Iris pigment epithelial cell (primary cell): ENCODE results near the gene LRP8.

ENCODE experiments used
- DNase-seq: peaks from one replicate; pipeline ENCODE4 v3.0.0-alpha.2; 2011; ENCODE audit warnings: low read depth

The LRP8 gene

DNA sequence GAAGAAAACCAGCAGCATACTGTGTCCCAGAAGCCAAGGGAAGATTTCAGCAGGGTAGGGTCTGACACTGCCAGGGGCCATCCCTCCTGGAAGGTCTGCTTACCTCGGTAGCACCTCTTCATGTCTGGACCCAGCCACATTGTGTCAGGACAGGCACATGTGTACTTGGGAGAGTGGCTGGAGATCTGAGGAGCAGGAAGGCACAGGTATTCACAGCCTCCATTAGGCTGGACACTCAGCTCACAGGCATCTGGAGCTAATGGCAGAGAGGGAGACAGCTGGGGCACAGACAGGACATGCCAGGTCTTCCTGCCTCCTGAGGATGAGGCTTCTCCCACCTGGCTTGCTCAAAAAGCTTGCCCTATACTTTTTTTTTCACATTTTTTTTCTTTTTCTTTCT, 69.7 kb downstream of the LRP8 start:
- DNase-seq: no peak

- peak; percentile 40 for DNase-seq
These were observed 70.3 kb downstream of the LRP8 start for GRCh38 chr1:53257454-53258081.

DNA sequence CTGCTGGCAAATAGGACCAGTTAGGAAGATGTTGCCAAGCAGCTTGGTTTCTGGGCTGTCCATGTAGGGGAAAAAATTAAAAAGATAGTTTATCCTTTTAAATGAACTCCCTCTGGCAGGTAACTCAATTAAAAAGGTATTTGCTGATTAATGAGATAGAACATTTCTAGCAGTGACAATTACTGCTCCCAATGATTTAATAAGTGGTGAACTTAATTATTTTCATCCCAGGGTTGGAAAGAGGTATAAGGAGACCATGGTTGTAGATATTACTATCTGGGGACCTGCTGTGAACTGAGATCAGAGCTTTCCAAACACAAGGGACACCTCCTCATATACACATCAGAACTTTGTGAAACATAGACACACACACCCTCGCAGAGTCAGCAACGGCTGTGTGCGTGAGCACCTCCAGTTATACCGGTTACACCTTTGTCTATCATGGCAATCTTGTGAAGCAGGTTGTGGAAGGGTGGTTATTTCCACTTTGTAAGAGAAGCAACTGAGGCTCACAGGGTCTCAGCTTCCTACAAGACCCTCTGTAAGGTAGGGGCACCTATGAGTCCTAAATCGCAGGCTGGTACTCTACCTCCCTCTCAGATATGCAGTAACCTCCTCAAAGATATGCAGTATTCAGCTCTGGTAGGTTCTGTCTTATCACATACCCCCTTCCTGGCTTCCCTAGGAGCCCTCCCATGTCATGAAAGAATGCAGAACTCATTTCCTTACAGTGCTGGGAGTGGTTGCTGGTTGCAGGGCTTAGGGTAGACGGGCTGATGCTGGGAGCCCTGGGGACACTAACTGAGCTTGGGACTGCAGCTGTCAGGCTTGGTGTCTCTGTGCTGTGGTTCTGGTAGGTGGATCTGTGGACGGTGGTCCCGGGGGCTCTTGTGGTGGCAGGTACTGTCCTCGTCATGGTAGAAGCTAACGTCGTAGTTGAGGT, 71.1 kb downstream of the LRP8 start:
- no peak for DNase-seq

DNA sequence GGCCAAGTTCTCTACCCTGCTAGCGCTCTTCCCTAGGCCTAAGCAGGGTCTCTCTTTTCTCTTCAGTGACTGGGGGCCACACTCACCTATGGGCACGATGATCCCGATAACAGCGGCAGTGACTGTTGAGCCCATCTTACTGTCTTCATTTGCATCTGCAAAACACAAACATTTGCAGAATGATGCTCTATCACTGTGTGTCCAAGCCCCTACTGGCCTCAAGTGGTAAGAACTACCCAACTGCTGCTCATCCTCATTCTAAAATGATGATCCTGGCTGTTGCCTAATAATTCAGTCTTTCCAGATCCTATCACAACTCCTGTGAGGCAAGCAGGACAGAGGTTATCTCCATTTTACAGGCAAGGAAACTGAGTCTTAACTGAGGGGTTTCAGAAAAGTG, 72.8 kb downstream of the LRP8 start:
- peak; percentile 16 for DNase-seq

GRCh38 chr1:53254011-53254640, 73.7 kb downstream of the LRP8 start:
- peak; percentile 76 for DNase-seq

DNA sequence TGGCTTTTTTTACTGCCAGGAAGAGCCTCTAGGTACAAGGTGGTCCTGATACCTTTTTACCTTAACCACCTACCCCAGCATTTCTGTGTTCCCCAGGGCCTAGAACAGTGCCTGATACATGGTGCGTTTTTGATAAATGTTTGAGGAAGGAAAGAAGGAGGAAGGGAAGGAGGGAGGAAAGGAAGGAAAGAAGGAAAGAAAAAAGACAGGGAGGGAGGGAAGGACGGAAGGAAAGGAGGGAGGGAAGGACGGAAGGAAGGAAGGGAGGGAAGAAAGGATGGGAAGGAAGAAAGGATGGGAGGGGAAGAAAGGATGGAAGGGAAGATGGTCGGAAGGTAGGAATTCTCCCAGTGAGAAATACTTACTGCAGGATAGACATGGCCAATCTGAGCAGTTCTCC, 77.5 kb downstream of the LRP8 start:
- DNase-seq: no peak

DNA sequence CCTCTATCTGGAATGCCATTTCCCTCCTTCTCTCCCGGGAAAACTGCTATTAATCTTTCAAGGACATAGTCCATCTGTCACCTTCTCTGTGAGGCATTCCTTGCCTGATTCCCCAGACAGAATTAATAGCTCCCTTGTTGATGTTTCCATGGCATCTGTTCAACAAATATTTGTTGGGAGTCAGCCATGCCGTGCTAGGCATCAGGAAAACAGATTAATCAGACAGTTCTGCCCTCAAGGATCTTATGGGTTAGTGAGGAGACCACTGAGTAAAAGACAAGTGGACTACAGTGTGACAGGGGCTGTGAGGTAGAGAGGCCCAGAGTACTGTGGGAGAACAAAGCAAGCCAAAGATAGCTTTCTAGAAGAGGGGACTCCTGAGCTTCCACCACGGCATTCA, 78.2 kb downstream of the LRP8 start:
- no peak for DNase-seq

DNA sequence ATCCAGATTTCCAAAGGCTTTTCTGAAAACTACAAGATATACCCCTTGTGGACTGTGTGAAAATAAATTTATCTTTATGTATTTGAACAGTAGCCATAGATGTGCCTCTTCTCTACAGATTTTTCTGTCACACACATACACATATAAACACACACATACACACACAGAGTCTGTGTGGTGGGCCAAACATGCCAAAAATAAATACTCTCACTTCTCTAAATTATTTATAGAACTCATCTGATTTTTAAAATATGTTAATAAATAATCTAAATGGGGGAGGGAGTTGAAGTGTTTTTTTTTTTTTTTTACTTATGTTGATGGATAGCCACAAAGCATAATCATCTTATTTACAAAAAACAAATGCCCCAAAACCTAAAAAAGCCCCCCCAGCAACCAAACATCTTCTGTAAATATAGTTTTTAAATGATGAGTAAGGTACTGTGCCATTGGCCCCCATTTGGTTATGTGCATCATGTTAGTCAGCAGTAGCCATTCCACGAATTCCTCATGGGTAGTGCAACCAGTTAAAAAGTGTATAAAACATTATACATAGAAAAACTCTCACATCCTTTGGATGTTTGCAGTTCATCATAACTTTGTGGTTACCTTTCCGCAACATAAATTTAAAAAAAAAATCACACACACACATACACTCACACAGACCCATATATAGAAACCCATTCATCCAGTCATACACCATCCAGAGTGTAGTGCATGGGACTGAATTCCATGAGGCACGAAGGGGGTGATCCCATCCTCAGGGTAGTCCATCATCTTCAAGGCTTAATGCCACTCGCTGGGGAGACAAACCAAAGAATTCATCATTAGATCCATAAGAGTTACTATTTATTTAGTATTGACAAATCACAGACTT, 81.4 kb downstream of the LRP8 start:
- peak; percentile 86 for DNase-seq

DNA sequence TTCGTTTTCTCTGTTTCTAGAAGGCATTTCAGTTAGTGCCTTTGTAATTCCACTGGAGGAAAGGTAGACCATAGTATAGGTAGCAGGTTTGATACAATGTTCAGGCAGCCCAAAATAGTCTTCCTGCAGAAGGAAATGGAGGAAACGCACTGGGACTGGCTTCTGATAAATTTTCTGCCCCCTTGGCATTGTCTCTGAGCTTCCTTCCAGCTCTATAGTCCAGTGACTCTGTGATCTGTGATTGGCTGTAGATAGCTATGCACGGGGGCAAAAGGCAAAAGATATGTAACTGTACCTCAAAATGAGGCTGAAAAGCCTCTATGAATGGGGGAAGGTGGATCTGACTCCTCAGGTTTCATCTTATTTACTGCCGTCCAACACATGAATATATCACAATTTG, 83.7 kb downstream of the LRP8 start:
- no peak for DNase-seq

GRCh38 chr1:53242381-53242780, 85.5 kb downstream of the LRP8 start:
- no peak for DNase-seq

DNA sequence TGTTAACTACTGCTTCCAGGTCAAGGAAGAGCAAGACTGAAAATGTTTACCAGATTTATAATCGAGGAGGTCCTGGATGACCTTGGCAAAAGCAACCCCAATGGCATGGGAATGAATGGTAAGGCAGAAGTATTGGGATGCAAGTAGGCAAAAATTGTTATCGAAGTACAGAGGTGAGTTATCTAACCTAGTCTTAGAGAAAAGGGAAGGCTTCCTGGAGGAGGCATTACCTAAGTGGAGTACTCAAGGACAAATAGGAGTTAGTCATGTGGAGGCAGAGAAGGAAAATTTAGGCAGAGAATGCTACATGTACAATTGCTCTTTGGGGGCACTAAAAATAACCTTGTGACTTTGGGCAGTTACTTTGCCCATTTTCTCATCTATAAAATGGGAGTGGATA, 86.0 kb downstream of the LRP8 start:
- no peak for DNase-seq

DNA sequence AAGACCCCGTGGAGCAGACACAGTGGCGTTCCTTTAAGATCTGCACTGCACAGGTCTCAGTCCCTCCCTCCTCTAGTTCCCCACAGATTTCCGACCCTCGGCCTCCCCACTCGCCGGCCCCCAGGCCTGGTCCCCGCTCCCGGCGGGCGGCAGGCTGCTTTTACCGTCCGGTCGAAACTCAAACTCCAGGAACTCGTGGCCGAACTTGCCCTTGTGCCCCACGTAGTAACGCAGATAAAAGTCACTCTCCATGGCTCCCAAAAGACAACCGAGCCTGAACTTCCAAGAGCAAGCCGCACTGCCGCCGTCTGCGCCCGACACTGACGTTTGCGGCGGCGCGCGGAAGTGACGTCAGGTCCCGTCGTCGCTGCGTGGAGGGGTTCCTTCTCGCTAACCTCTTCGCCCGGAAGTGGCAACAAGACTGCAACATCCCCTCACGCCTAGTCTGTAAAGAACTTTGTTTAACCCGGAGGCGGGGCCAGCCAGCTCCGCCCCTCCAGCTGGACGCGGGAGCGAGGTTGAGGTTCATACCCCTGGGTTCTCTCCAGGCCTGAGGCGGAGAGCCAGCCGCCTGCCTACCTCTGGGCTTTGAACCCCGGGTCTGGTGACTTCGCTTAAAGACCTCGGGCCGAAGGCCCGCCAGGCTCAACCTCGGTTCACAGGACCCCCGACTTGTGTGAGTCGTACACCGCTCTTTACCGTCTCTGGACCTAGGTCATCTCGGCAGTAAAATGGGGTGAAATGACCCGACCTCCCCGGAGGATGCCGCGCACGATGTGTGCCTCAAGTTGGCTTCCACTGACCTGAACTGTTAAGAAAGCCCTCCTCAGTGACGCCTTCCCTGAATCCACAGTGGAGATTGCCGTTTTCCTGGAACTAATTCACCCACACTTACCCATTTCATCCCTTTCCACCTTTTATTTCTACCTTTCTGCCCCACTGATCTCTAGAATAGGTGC, 89.4 kb downstream of the LRP8 start, which contains the start of gene MAGOH:
Gene MAGOH (minus strand): TSS at position 322 of the 959 bp plus-strand sequence. CDS start 70 bp downstream, at position 252.
- peak; percentile 97 for DNase-seq

DNA sequence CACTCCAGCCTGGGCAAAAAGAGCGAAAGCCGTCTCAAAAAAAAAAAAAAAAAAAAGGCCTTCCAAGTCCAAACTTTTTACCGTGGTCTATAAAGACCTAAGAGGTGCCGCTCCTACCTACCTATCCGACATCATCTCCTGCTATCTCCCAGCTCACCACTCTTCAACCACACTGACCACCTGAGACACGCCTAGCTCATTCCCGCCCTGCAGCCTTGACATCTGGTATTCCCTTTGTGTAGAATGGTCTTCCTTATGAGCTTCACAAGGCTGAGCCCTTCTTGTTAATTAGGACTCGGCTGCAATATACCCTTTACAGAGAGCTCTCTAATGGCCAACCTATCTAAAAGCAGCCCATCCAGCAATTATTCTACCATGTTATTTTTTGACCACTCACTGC, 90.2 kb downstream of the LRP8 start:
- no peak for DNase-seq

DNA sequence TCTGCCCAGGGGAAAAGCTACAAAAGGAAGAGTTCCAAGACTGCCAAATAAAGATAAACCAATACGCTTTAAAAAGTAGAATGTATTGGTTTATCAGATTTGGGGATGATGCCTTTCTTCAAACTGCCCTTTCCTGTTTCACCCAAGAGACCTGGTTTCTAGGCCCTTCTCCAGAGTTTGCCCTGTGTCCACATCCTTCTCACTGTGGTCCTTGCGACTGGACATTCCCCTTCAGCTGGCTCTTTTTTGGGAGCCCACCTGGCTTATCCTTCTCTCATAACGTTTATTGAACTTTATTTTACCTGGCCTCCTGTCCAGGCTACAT, 106.9 kb downstream of the LRP8 start:
- DNase-seq: no peak

- DNase-seq: peak; percentile 92
These were observed 107.5 kb downstream of the LRP8 start, which contains the start of gene CZIB for GRCh38 chr1:53220171-53220961. Gene CZIB, minus strand, starts transcription at chr1:53220634. Its CDS starts 59 bp downstream, at chr1:53220575.

DNA sequence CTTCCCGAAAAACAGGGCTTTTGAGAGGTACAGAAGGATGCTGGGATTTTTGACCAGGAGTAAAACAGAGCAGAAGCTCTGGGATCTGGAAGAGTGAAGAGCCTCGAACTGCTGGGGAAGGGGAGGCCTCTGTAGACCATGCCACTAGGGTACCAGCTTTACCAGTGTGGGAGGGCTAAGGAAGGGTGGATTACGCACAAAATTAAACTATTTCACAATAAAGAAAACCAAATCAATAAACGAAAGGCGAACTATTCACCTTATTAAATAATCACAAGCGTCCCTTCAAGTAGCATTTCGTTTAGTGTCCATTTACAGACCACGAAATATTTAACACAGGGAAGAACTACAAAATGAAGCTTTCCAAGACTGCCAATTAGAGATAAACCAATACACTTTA, 108.2 kb downstream of the LRP8 start:
- DNase-seq: no peak

DNA sequence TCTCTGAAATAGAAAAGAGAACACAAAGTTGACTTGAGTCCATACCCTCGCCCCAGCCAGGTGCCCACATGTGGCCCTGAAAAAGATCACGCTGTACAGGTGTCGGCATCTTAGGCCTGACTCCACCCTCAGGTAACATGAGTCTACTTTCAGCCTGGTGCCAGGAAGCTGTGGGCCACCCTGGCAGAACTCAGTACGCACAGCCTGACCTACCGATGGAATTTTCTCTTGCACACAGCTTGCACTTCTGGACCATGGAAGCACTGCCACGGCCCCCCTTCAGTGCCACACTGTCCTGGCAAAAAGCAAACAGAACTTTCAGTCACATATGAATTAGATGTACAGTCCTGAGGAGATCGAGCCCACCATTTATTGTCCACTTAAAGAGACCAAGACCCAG, 109.7 kb downstream of the LRP8 start:
- no peak for DNase-seq

DNA sequence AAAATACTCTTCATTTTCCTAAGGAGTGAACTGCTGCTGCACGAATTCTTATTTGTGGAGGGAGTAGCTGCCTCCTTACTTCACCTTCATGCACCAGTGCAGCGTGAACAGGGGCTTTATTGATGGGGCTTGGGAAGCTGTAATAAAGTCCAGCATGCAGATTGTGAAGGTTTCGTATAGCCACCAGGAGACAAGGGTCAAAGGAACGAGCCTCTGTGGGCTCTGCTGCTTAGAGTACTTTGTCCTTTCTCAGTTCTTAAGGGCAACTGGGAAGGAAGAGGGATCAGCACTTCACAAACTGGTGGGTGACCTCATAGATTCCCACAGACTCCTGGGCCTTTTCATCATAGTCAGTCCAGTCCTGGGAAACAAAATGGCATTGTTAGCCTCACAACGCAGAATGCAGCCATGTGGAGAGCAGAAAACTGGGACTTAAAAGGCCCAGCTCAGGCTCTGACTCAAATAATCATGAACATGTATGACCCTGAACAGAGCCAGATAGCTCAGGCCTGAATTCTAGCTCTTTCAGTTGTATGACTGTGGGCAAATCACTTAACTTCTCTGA, 113.4 kb downstream of the LRP8 start:
- DNase-seq: no peak

DNA sequence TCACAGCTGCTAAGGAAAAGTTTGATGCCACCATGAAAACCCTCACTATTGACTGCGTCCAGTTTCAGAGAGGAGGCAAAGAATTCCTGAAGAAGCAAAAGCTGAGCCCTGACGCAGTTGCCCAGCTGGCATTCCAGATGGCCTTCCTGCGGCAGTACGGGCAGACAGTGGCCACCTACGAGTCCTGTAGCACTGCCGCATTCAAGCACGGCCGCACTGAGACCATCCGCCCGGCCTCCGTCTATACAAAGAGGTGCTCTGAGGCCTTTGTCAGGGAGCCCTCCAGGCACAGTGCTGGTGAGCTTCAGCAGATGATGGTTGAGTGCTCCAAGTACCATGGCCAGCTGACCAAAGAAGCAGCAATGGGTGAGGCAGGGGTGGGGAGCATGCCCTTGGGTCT, 116.9 kb downstream of the LRP8 start:
- DNase-seq: no peak

- no peak for DNase-seq
These were observed 117.5 kb downstream of the LRP8 start for GRCh38 chr1:53210352-53210751.
